HCT116 (cell line): ENCODE data around the gene NUBPL. TPM values are rescaled to one million over a fixed set of nuclear protein-coding genes. Genes with fewer than 3 reads are reported as not detected.

Source experiments
- ATAC-seq: fragments of 200-7000 bp; cut with Tn5 transposase; 2 replicates; pipeline ENCODE4 v1.9.1; 2020; ENCODE audit warnings: mild to moderate bottlenecking, moderate library complexity
- BruUV-seq: library from RNA; stranded (reverse); fragments of 400-500 nt; replicated peaks from 2 replicates; lab custom pipeline; 2021; lab: Mats Ljungman, UMichigan
- CTCF ChIA-PET: fragments of 300-600 bp; sonication (Branson Sonifier 250); formaldehyde crosslinking; loops from one replicate; lab custom pipeline; 2021; ENCODE audit warnings: antibody characterized with exemption; lab: Charles Lee
- POLR2A ChIA-PET: fragments of 300-600, 350-600 bp; sonication (Branson Sonifier 250); formaldehyde crosslinking; loops from one replicate; lab custom pipeline; 2021; ENCODE audit warnings: antibody characterized with exemption; lab: Charles Lee
- RAD21 ChIA-PET, 2 experiments: fragments of 300-600 bp; sonication (Branson Sonifier 250); formaldehyde crosslinking; loops; one replicate each; lab custom pipeline; 2023; ENCODE audit warnings: low total read pairs in 2 of 2; ENCODE audit not compliant: uncharacterized antibody in 2 of 2, unreplicated experiment in 2 of 2, low non-redundant PET in 1 of 2; lab: Charles Lee
- DNase-seq: peaks from one replicate; pipeline ENCODE4 v3.0.0-alpha.2; 2010; ENCODE audit warnings: low read depth, low spot score
- H2AFZ ChIP-seq: fragments of 200-600 bp; shearing (Covaris generic), sonication (generic); 2 replicates; pipeline ENCODE4 v1.6.1; 2017; ENCODE audit warnings: low read depth, mixed run types, mixed read lengths, antibody characterized with exemption, low read length; ENCODE audit not compliant: poor library complexity, severe bottlenecking
- H3K27ac ChIP-seq: 2 replicates; pipeline ENCODE4 v1.5.1; 2012; ENCODE audit warnings: low read depth, low read length
- H3K27me3 ChIP-seq: fragments of 200-600 bp; sonication (generic); 2 replicates; pipeline ENCODE4 v1.6.1; 2016; ENCODE audit warnings: mixed run types, low read length, mixed read lengths; ENCODE audit not compliant: insufficient read depth
- H3K36me3 ChIP-seq, 2 experiments: fragments of 200-500 bp in 1 of 2; fragments of 200-600 bp in 1 of 2; sonication (Bioruptor generic) in 1 of 2; sonication (generic) in 1 of 2; 2 replicates each; pipeline versions ENCODE4 v1.5.1 to v1.6.1; 2014 to 2016; ENCODE audit warnings: low read length in 2 of 2, inconsistent platforms in 1 of 2, mixed read lengths in 1 of 2, mixed run types in 1 of 2; ENCODE audit not compliant: insufficient read depth in 2 of 2, control insufficient read depth in 1 of 2
- H3K4me1 ChIP-seq, 2 experiments: fragments of 200-600 bp in 1 of 2; sonication (generic) in 1 of 2; 2 replicates each; pipeline versions ENCODE4 v1.5.1 to v1.6.1; 2012 to 2017; ENCODE audit warnings: low read length in 2 of 2, inconsistent platforms in 1 of 2, mild to moderate bottlenecking in 1 of 2, mixed read lengths in 1 of 2, mixed run types in 1 of 2, moderate library complexity in 1 of 2; ENCODE audit not compliant: insufficient read depth in 2 of 2, control insufficient read depth in 1 of 2
- H3K4me2 ChIP-seq: fragments of 200-600 bp; sonication (generic); 2 replicates; pipeline ENCODE4 v1.6.1; 2017; ENCODE audit warnings: mixed run types, low read length, mixed read lengths
- H3K4me3 ChIP-seq, 2 experiments: fragments of 200-600 bp in 1 of 2; sonication (generic) in 1 of 2; replicated peaks in 1 of 2; 2 replicates each; pipeline ENCODE4 v1.5.1; 2011 to 2016; ENCODE audit warnings: low read length in 2 of 2, control low read depth in 1 of 2, low read depth in 1 of 2, mild to moderate bottlenecking in 1 of 2, mixed read lengths in 1 of 2, mixed run types in 1 of 2
- H3K79me2 ChIP-seq: fragments of 200-600 bp; sonication (generic); 2 replicates; pipeline ENCODE4 v1.6.1; 2017; ENCODE audit warnings: mild to moderate bottlenecking, mixed run types, low read length, moderate library complexity, mixed read lengths; ENCODE audit not compliant: insufficient read depth
- H3K9ac ChIP-seq: fragments of 200-600 bp; sonication (generic); 2 replicates; pipeline ENCODE4 v1.6.1; 2016; ENCODE audit warnings: low read length, mixed read lengths
- H3K9me2 ChIP-seq: fragments of 200-600 bp; sonication (generic), shearing (Covaris generic); 2 replicates; pipeline ENCODE4 v1.6.1; 2017; ENCODE audit warnings: mixed run types, mild to moderate bottlenecking, moderate library complexity; ENCODE audit not compliant: insufficient read depth
- H3K9me3 ChIP-seq, 2 experiments: fragments of 200-500 bp in 1 of 2; fragments of 200-600 bp in 1 of 2; sonication (Bioruptor generic) in 1 of 2; sonication (generic) in 1 of 2; 2 replicates each; pipeline ENCODE4 v1.6.1; 2014 to 2017; ENCODE audit warnings: low read length in 2 of 2, mixed read lengths in 2 of 2, inconsistent platforms in 1 of 2, low read depth in 1 of 2, mild to moderate bottlenecking in 1 of 2, mixed run types in 1 of 2, moderate library complexity in 1 of 2; ENCODE audit not compliant: control insufficient read depth in 1 of 2, insufficient read depth in 1 of 2
- H4K20me1 ChIP-seq: fragments of 200-600 bp; sonication (generic), shearing (Covaris generic); 2 replicates; pipeline ENCODE4 v1.6.1; 2017; ENCODE audit warnings: mixed run types, mild to moderate bottlenecking, moderate library complexity; ENCODE audit not compliant: insufficient read depth
- ELF1 ChIP-seq: IDR thresholded peaks from 2 replicates; pipeline ENCODE4 v1.6.1; 2012; ENCODE audit warnings: low read depth, borderline replicate concordance
- EZH2 ChIP-seq: fragments of 200-600 bp; sonication (generic); IDR thresholded peaks from 2 replicates; pipeline ENCODE4 v1.6.1; 2017; ENCODE audit warnings: antibody characterized with exemption, mixed run types
- JUND ChIP-seq: IDR thresholded peaks from 2 replicates; pipeline ENCODE4 v1.6.1; 2012
- MAX ChIP-seq: IDR thresholded peaks from 2 replicates; pipeline ENCODE4 v1.6.1; 2012
- POLR2AphosphoS5 ChIP-seq: IDR thresholded peaks from 2 replicates; pipeline ENCODE4 v1.6.1; 2011; ENCODE audit warnings: mild to moderate bottlenecking, low read depth, low read length, moderate library complexity
- RAD21 ChIP-seq: IDR thresholded peaks from 2 replicates; pipeline ENCODE4 v1.6.1; 2012; ENCODE audit warnings: low read depth, mild to moderate bottlenecking
- ZNF274 ChIP-seq: fragments of 200-500 bp; sonication (Bioruptor generic); IDR thresholded peaks from 2 replicates; pipeline ENCODE4 v1.6.1; 2014; ENCODE audit warnings: mild to moderate bottlenecking, low read depth, low read length, inconsistent platforms
- intact Hi-C: fragments of 100-400 bp; cut with micrococcal nuclease; formaldehyde crosslinking; loops from 2 replicates; pipeline ENCODE4 v1.10.0; 2022
- total RNA-seq: library from RNA; stranded (reverse); gene quantifications from one replicate; pipeline ENCODE4 v1.2.1, GENCODE V29; 2021; ENCODE audit not compliant: unreplicated experiment
- TF ChIP-seq, protein P1 (sequence below): IDR thresholded peaks from 2 replicates; pipeline ENCODE4 v1.6.1; 2012; ENCODE audit warnings: low read depth
- TF ChIP-seq, protein P2 (sequence below): IDR thresholded peaks from 2 replicates; pipeline ENCODE4 v1.6.1; 2012

The NUBPL gene
- total RNA-seq, 1 experiment from 2014 or later: 11.3 TPM

DNA sequence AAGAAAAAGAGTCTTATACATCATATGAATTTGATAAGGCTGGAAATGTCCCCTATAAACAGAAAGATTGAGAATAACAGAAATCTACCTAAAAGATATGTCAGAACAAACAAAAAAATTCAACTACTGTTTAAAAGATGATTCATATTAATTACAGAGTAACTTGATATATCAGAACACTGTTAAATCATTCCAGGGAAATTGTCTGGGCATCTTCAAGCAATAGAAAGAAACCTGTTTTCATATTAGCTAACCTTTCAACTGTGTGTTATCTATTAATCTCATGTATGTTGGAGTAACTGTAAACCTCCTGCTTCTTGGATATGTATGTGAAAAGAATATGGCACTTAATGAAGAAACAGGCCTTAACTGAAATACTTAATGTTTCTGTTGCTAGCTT is 96.7 kb downstream of the NUBPL start:
- POLR2A ChIA-PET: no interaction called here
- Histone ChIP-seq H3K9me2 (no peaks in the 10 kb centered on the region), H3K4me3 (no peak overlapping the region), H3K27ac (no peak overlapping the region), H3K79me2 (no peaks in the 10 kb centered on the region), H3K9me3 (no peaks in the 10 kb centered on the region), H3K9ac (no peak overlapping the region), H3K36me3 (no peaks in the 10 kb centered on the region), H3K4me2 (no peak overlapping the region), H3K27me3 (no peaks in the 10 kb centered on the region), H3K4me1 (no peaks in the 10 kb centered on the region), H4K20me1 (no peaks in the 10 kb centered on the region), H2AFZ (no peak overlapping the region)
- ATAC-seq (no peak), DNase-seq (no peak)
- BruUV-seq: no TSS peak
- intact Hi-C loops: no loop called here
- CTCF ChIA-PET: no interaction called here
- RAD21 ChIA-PET: no interaction called here
- TF ChIP-seq, protein P1, sequence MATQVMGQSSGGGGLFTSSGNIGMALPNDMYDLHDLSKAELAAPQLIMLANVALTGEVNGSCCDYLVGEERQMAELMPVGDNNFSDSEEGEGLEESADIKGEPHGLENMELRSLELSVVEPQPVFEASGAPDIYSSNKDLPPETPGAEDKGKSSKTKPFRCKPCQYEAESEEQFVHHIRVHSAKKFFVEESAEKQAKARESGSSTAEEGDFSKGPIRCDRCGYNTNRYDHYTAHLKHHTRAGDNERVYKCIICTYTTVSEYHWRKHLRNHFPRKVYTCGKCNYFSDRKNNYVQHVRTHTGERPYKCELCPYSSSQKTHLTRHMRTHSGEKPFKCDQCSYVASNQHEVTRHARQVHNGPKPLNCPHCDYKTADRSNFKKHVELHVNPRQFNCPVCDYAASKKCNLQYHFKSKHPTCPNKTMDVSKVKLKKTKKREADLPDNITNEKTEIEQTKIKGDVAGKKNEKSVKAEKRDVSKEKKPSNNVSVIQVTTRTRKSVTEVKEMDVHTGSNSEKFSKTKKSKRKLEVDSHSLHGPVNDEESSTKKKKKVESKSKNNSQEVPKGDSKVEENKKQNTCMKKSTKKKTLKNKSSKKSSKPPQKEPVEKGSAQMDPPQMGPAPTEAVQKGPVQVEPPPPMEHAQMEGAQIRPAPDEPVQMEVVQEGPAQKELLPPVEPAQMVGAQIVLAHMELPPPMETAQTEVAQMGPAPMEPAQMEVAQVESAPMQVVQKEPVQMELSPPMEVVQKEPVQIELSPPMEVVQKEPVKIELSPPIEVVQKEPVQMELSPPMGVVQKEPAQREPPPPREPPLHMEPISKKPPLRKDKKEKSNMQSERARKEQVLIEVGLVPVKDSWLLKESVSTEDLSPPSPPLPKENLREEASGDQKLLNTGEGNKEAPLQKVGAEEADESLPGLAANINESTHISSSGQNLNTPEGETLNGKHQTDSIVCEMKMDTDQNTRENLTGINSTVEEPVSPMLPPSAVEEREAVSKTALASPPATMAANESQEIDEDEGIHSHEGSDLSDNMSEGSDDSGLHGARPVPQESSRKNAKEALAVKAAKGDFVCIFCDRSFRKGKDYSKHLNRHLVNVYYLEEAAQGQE: no peak
- TF ChIP-seq JUND (no peak), RAD21 (no peak), EZH2 (no peak), POLR2AphosphoS5 (no peak), ELF1 (no peak), MAX (no peak), ZNF274 (no peak)
- TF ChIP-seq, protein P2, sequence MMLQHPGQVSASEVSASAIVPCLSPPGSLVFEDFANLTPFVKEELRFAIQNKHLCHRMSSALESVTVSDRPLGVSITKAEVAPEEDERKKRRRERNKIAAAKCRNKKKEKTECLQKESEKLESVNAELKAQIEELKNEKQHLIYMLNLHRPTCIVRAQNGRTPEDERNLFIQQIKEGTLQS: no peak
